Measurements from ENCODE around the gene NOM1.

DNA sequence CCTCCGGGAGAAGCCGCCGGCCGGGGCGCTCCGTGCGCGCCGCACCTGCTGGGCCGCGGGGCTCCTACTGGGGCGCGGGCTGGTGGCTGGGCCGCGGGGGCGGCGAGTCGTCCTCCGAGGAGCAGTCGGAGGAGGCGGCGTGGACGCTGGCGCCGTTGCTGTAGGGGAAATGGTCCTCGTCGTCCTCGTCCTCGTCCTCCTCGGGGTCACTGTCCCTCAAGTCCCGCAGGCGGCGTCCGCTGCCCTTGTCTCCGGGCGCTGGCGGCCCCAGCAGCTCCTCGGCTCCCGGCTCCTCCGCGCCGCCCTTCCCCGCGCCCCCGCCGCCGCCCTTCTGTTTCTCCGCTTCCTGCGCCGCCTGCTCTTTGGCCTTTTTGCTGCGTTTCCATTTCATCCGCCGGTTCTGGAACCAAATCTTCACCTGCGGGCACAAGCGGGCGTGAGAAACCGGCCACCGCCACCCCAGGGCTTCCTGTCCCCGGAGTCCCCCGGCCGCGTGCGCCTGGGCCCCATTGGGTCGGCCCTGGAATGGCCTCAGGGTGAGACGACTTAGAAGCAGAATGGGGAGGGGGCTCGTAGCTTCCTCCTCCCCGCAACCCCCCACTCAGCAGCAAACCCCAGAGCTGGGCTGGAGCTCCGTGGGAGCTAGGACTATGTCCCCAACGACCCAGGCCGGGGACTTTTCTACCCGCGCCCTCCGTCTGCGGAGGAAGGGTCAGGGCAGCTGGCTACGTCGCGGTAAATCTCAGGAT is 56.1 kb downstream of the NOM1 start:
- TF ChIP-seq EHF (CRISPR knock-in tag; IDR thresholded peaks at IDR 0.05) (no peak), JUNB (IDR thresholded peaks at IDR 0.05) (no peak), GATA3 (IDR thresholded peaks at IDR 0.05; ENCODE audit: borderline replicate concordance) (no peak), NPAS2 (CRISPR knock-in tag; IDR thresholded peaks at IDR 0.05; ENCODE audit: borderline replicate concordance) (no peak), MYC (IDR thresholded peaks at IDR 0.05; ENCODE audit: borderline replicate concordance, low read length) (no peak), KDM1A (IDR thresholded peaks at IDR 0.05; ENCODE audit: low read depth) (no peak)
- TF ChIP-seq, protein P1, sequence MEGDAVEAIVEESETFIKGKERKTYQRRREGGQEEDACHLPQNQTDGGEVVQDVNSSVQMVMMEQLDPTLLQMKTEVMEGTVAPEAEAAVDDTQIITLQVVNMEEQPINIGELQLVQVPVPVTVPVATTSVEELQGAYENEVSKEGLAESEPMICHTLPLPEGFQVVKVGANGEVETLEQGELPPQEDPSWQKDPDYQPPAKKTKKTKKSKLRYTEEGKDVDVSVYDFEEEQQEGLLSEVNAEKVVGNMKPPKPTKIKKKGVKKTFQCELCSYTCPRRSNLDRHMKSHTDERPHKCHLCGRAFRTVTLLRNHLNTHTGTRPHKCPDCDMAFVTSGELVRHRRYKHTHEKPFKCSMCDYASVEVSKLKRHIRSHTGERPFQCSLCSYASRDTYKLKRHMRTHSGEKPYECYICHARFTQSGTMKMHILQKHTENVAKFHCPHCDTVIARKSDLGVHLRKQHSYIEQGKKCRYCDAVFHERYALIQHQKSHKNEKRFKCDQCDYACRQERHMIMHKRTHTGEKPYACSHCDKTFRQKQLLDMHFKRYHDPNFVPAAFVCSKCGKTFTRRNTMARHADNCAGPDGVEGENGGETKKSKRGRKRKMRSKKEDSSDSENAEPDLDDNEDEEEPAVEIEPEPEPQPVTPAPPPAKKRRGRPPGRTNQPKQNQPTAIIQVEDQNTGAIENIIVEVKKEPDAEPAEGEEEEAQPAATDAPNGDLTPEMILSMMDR (IDR thresholded peaks at IDR 0.05): no peak

Measured in A549 (cell line).